GM12878 (cell line): ENCODE measurements around the gene PCDHB9. TPM values are rescaled to one million over a fixed set of nuclear protein-coding genes. Genes with fewer than 3 reads are reported as not detected.

Experiments used
- ATAC-seq: fragments of 200-7000 bp; cut with Tn5 transposase; 3 replicates; pipeline ENCODE4 v1.9.1; 2020; ENCODE audit warnings: mild to moderate bottlenecking, moderate library complexity
- BruUV-seq: library from RNA; stranded (reverse); fragments of 400-500 nt; replicated peaks from 2 replicates; lab custom pipeline; 2021; lab: Mats Ljungman, UMichigan
- CTCF ChIA-PET: fragments of 300-600 bp; sonication (Branson Sonifier 250); formaldehyde crosslinking; extraction: SDS; loops from one replicate; lab custom pipeline; 2021; ENCODE audit warnings: inconsistent platforms; lab: Yijun Ruan, JAX
- POLR2A ChIA-PET: fragments of 350-600 bp; formaldehyde crosslinking; extraction: SDS; loops from one replicate; lab custom pipeline; 2021; ENCODE audit warnings: inconsistent platforms; lab: Charles Lee
- RAD21 ChIA-PET: fragments of 300-600 bp; sonication (Branson Sonifier 250); formaldehyde crosslinking; loops from one replicate; lab custom pipeline; 2023; ENCODE audit warnings: antibody characterized with exemption; ENCODE audit not compliant: unreplicated experiment; lab: Charles Lee
- SMC1A ChIA-PET: fragments of 300-600 bp; sonication (Branson Sonifier 250); formaldehyde crosslinking; loops from one replicate; lab custom pipeline; 2023; ENCODE audit not compliant: unreplicated experiment, uncharacterized antibody; lab: Charles Lee
- DNase-seq: peaks from one replicate; pipeline ENCODE4 v3.0.0-alpha.2; 2011; ENCODE audit warnings: low read depth, low spot score
- FAIRE-seq: peaks from 3 replicates; lab custom pipeline; 2011; peaks lifted over from hg19 to GRCh38; lab: Jason Lieb, UNC
- H2AFZ ChIP-seq: 2 replicates; pipeline ENCODE4 v1.6.0; 2011; ENCODE audit warnings: low read depth, low read length, control low read depth; ENCODE audit not compliant: control insufficient read depth
- H3K27ac ChIP-seq: 2 replicates; pipeline ENCODE4 v1.5.1; 2011; ENCODE audit warnings: control low read depth; ENCODE audit not compliant: control insufficient read depth, insufficient read depth
- H3K27me3 ChIP-seq, 2 experiments: replicated peaks in 1 of 2; 2 replicates each; pipeline versions ENCODE4 v1.6.0 to v1.6.1; 2011; ENCODE audit warnings: low read length in 1 of 2; ENCODE audit not compliant: control insufficient read depth in 2 of 2, insufficient read depth in 2 of 2
- H3K36me3 ChIP-seq, 2 experiments: 2 replicates each; pipeline ENCODE4 v1.5.1; 2011; ENCODE audit warnings: low read length in 1 of 2; ENCODE audit not compliant: control insufficient read depth in 2 of 2, insufficient read depth in 2 of 2
- H3K4me1 ChIP-seq: 2 replicates; pipeline ENCODE4 v1.6.1; 2011; ENCODE audit warnings: mild to moderate bottlenecking, low read length, moderate library complexity, mixed read lengths; ENCODE audit not compliant: control insufficient read depth, insufficient read depth
- H3K4me2 ChIP-seq: 2 replicates; pipeline ENCODE4 v1.6.0; 2011; ENCODE audit warnings: control low read depth; ENCODE audit not compliant: control insufficient read depth, insufficient read depth
- H3K4me3 ChIP-seq: fragments of 200-600 bp; sonication (generic); 2 replicates; pipeline ENCODE4 v1.5.1; 2016
- H3K79me2 ChIP-seq: 2 replicates; pipeline ENCODE4 v1.6.0; 2011; ENCODE audit warnings: low read length; ENCODE audit not compliant: control insufficient read depth, insufficient read depth
- H3K9ac ChIP-seq: 2 replicates; pipeline ENCODE4 v1.8.0; 2011; ENCODE audit warnings: low read length, control low read depth, mixed read lengths; ENCODE audit not compliant: control insufficient read depth, insufficient read depth
- H3K9me3 ChIP-seq: replicated peaks from 3 replicates; pipeline ENCODE4 v1.5.1; 2011; ENCODE audit warnings: mild to moderate bottlenecking, low read length; ENCODE audit not compliant: control insufficient read depth, insufficient read depth
- H4K20me1 ChIP-seq: 2 replicates; pipeline ENCODE4 v1.6.0; 2011; ENCODE audit not compliant: control insufficient read depth, insufficient read depth
- ATF7 ChIP-seq: fragments of 450-650 bp; IDR thresholded peaks from 2 replicates; pipeline ENCODE4 v1.6.1; 2016; ENCODE audit warnings: low read depth, mild to moderate bottlenecking
- CREM ChIP-seq: IDR thresholded peaks from 2 replicates; pipeline ENCODE4 v1.6.1; 2014; ENCODE audit warnings: antibody characterized with exemption, low read depth
- ELK1 ChIP-seq: IDR thresholded peaks from 2 replicates; pipeline ENCODE4 v1.6.1; 2012; ENCODE audit warnings: low read depth, low read length, improper control_type of control experiment
- FOXK2 ChIP-seq: fragments of 450-650 bp; IDR thresholded peaks from 2 replicates; pipeline ENCODE4 v1.6.1; 2017; ENCODE audit warnings: mild to moderate bottlenecking, moderate library complexity
- HDAC2 ChIP-seq: fragments of 200-600 bp; sonication (generic); IDR thresholded peaks from 2 replicates; pipeline ENCODE4 v1.6.1; 2017
- HSF1 ChIP-seq: fragments of 150-350 bp; IDR thresholded peaks from 2 replicates; pipeline ENCODE4 v1.6.1; 2014; ENCODE audit warnings: mild to moderate bottlenecking, low read depth, low read length
- JUNB ChIP-seq: IDR thresholded peaks from 2 replicates; pipeline ENCODE4 v1.6.1; 2016; ENCODE audit warnings: antibody characterized with exemption, mild to moderate bottlenecking
- MYC ChIP-seq: IDR thresholded peaks from 2 replicates; pipeline ENCODE4 v1.6.1; 2011; ENCODE audit warnings: mild to moderate bottlenecking, low read length, moderate library complexity, inconsistent platforms; ENCODE audit not compliant: insufficient read depth, insufficient replicate concordance, insufficient read length, severe bottlenecking
- RELB ChIP-seq: fragments of 450-650 bp; IDR thresholded peaks from 2 replicates; pipeline ENCODE4 v1.6.1; 2017; ENCODE audit warnings: low read depth, mild to moderate bottlenecking, moderate library complexity
- REST ChIP-seq: IDR thresholded peaks from 2 replicates; pipeline ENCODE4 v1.6.1; 2012; ENCODE audit warnings: mild to moderate bottlenecking, low read depth, low read length
- ZNF622 ChIP-seq: fragments of 450-650 bp; IDR thresholded peaks from 2 replicates; pipeline ENCODE4 v1.6.1; 2017; ENCODE audit warnings: mild to moderate bottlenecking, inconsistent platforms
- WGBS: methylation state at CpG from one replicate; pipeline ENCODE4 v1.1.6; 2016; ENCODE audit warnings: low lambda C conversion rate; ENCODE audit not compliant: insufficient replicate concordance, insufficient coverage; ENCODE audit errors: missing lambda C conversion rate; 5-methylcytosine and 5-hydroxymethylcytosine counted together
- in situ Hi-C: fragments of 300-500 bp; cut with MboI; formaldehyde crosslinking; loops from 9 replicates; pipeline ENCODE4 v1.14.3; 2018; ENCODE audit warnings: mixed read lengths
- intact Hi-C: fragments of 100-400 bp; cut with micrococcal nuclease; formaldehyde crosslinking; loops from one replicate; pipeline ENCODE4 v1.14.2; 2022; ENCODE audit not compliant: unreplicated experiment
- polyA plus RNA-seq, 11 experiments: library from polyadenylated mRNA; depleted of rRNA in 4 of 11; unstranded in 6 of 11; stranded (reverse) in 5 of 11; fragments of >200 nt; fragmentation: Nextera tagmentation in 4 of 11; fragmentation: Illumina TruSeq in 1 of 11; extraction: Ambion mirVana in 4 of 11; extraction: Trizol in 1 of 11; gene quantifications; 1 replicate in 1 of 11; 2 replicates in 10 of 11; pipeline versions ENCODE4 v1.2.1 to v1.2.3, GENCODE V29; 2011 to 2016; ENCODE audit warnings: inconsistent platforms in 2 of 11, missing spikeins in 2 of 11, low read depth in 1 of 11
- total RNA-seq, 4 experiments: library from RNA; depleted of rRNA in 3 of 4; stranded (reverse); fragments of >200 nt in 3 of 4; fragmentation: Illumina TruSeq in 1 of 4; extraction: Trizol in 1 of 4; gene quantifications; 2 replicates each; pipeline versions ENCODE4 v1.2.1 to v1.2.3, GENCODE V29; 2013 to 2021
- TF ChIP-seq, protein P1 (sequence below): IDR thresholded peaks from 2 replicates; pipeline ENCODE4 v1.6.1; 2011; ENCODE audit warnings: mild to moderate bottlenecking, low read depth, low read length, moderate library complexity; ENCODE audit not compliant: insufficient replicate concordance

PCDHB9 gene
- total and polyA plus RNA-seq, 10 of the 15 experiments (the other 5 are each of a cell fraction or from before 2014, with no cell fraction given) = 0.01 to 0.45 (median 0.13) TPM; not detected in 4

GRCh38 chr5:141150224-141150992, 36.6 kb upstream of the PCDHB9 start:
- no peaks in the 10 kb centered on the region for H4K20me1 ChIP-seq
- POLR2A ChIA-PET = no interaction called here
- DNase-seq = no peak
- TF ChIP-seq, protein P1, sequence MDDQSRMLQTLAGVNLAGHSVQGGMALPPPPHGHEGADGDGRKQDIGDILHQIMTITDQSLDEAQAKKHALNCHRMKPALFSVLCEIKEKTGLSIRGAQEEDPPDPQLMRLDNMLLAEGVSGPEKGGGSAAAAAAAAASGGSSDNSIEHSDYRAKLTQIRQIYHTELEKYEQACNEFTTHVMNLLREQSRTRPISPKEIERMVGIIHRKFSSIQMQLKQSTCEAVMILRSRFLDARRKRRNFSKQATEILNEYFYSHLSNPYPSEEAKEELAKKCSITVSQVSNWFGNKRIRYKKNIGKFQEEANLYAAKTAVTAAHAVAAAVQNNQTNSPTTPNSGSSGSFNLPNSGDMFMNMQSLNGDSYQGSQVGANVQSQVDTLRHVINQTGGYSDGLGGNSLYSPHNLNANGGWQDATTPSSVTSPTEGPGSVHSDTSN = no peak
- TF ChIP-seq REST (no peak), MYC (no peak), ZNF622 (no peak), CREM (no peak), RELB (no peak), ATF7 (no peak), FOXK2 (no peak), ELK1 (no peak), JUNB (no peak), HDAC2 (no peak), HSF1 (no peak)
- TF ChIP-seq, all 136 proteins: peak for 0
- intact Hi-C loops (no loop called here), in situ Hi-C loops (no loop called here)
- ChIA-PET SMC1A (no interaction called here), RAD21 (no interaction called here), CTCF (interaction anchor here (0.6 to 1.7 kb wide), 2 partner anchors 148 to 414 kb away, joined by 4 read pairs; no protein-coding TSS in a partner anchor)
- H3K36me3 ChIP-seq = no peaks in the 10 kb centered on the region
- no peak overlapping the region for H3K4me2 ChIP-seq
- H3K79me2 ChIP-seq = no peaks in the 10 kb centered on the region
- WGBS = 43% methylated on average over 33 of the region's 33 CpGs
- no TSS peak for BruUV-seq
- H3K9me3 ChIP-seq = no peaks in the 10 kb centered on the region; the same call in 1 of the 3 replicates
- H2AFZ ChIP-seq = no peak overlapping the region
- no peaks in the 10 kb centered on the region for H3K27me3 ChIP-seq
- no peak overlapping the region for H3K4me3 ChIP-seq
- H3K27ac ChIP-seq = no peak overlapping the region
- no peak overlapping the region for H3K9ac ChIP-seq
- FAIRE-seq (no peak), ATAC-seq (no peak)
- H3K4me1 ChIP-seq = no peaks in the 10 kb centered on the region
